PC-9 (cell line): Measurements from ENCODE around the gene ELAVL1. TPM values are rescaled to one million over a fixed set of nuclear protein-coding genes. Genes with fewer than 3 reads are reported as not detected.

Source experiments
- BruUV-seq: library from RNA; stranded (reverse); fragments of 400-500 nt; replicated peaks from 2 replicates; lab custom pipeline; 2021; lab: Mats Ljungman, UMichigan
- CTCF ChIA-PET: fragments of 300-600 bp; sonication (Branson Sonifier 250); formaldehyde crosslinking; loops from one replicate; lab custom pipeline; 2022; ENCODE audit warnings: antibody characterized with exemption; lab: Charles Lee
- POLR2A ChIA-PET: fragments of 300-600 bp; sonication (Branson Sonifier 250); formaldehyde crosslinking; loops from one replicate; lab custom pipeline; 2022; ENCODE audit warnings: antibody characterized with exemption; ENCODE audit not compliant: unreplicated experiment; lab: Charles Lee
- DNase-seq, 2 experiments: peaks; one replicate each; pipeline versions ENCODE4 v3.0.0 to v3.0.0-alpha.2; 2015 to 2022; ENCODE audit warnings: mixed read lengths in 1 of 2
- H2AFZ ChIP-seq: fragments of 200-600 bp; sonication (generic); 2 replicates; pipeline ENCODE4 v1.8.1; 2017; ENCODE audit warnings: antibody characterized with exemption
- H3F3A ChIP-seq: fragments of 200-600 bp; sonication (generic); 2 replicates; pipeline ENCODE4 v1.8.1; 2017; ENCODE audit warnings: antibody characterized with exemption, mild to moderate bottlenecking, low read depth; ENCODE audit not compliant: insufficient read depth
- H3K27ac ChIP-seq: fragments of 200-600 bp; sonication (generic); 2 replicates; pipeline ENCODE4 v1.6.1; 2016; ENCODE audit warnings: mixed run types
- H3K27me3 ChIP-seq: fragments of 200-600 bp; sonication (generic); 2 replicates; pipeline ENCODE4 v1.6.1; 2016; ENCODE audit warnings: low read depth, mixed run types; ENCODE audit not compliant: insufficient read depth
- H3K36me3 ChIP-seq: fragments of 200-600 bp; sonication (generic); 2 replicates; pipeline ENCODE4 v1.6.1; 2016; ENCODE audit warnings: low read depth, mixed run types
- H3K4me1 ChIP-seq: fragments of 200-600 bp; sonication (generic); replicated peaks from 2 replicates; pipeline ENCODE4 v1.6.1; 2016; ENCODE audit warnings: mixed run types; ENCODE audit not compliant: insufficient read depth
- H3K4me2 ChIP-seq: fragments of 200-600 bp; sonication (generic); 2 replicates; pipeline ENCODE4 v1.6.1; 2017; ENCODE audit warnings: mixed run types
- H3K4me3 ChIP-seq: fragments of 200-600 bp; sonication (generic); 2 replicates; pipeline ENCODE4 v1.6.1; 2016; ENCODE audit warnings: mixed run types
- H3K79me2 ChIP-seq: fragments of 200-600 bp; sonication (generic); 2 replicates; pipeline ENCODE4 v1.6.1; 2017; ENCODE audit warnings: low read depth, mixed run types
- H3K9me2 ChIP-seq: fragments of 200-600 bp; sonication (generic); 2 replicates; pipeline ENCODE4 v1.8.1; 2017; ENCODE audit warnings: mild to moderate bottlenecking; ENCODE audit not compliant: insufficient read depth
- H3K9me3 ChIP-seq: fragments of 200-600 bp; sonication (generic); 2 replicates; pipeline ENCODE4 v1.8.1; 2016; ENCODE audit warnings: low read depth; ENCODE audit not compliant: insufficient read depth
- H4K20me1 ChIP-seq: fragments of 200-600 bp; sonication (generic); 2 replicates; pipeline ENCODE4 v1.8.1; 2017; ENCODE audit not compliant: insufficient read depth
- EZH2 ChIP-seq: fragments of 200-600 bp; sonication (generic); IDR thresholded peaks from 2 replicates; pipeline ENCODE4 v1.8.0; 2017; ENCODE audit warnings: antibody characterized with exemption, low read depth
- intact Hi-C: fragments of 100-400 bp; cut with micrococcal nuclease; formaldehyde crosslinking; loops from one replicate; pipeline ENCODE4 v1.10.0; 2022; ENCODE audit not compliant: unreplicated experiment
- total RNA-seq: library from RNA; stranded (reverse); gene quantifications from 2 replicates; pipeline ENCODE4 v1.2.3, GENCODE V29; 2021
- TF ChIP-seq, protein P1 (sequence below): fragments of 200-600 bp; sonication (generic); conservative IDR thresholded peaks from 2 replicates; pipeline ENCODE4 v1.6.1; 2017; ENCODE audit warnings: mixed run types, antibody characterized with exemption, mild to moderate bottlenecking, moderate library complexity

ELAVL1 gene
- total RNA-seq, 1 experiment from 2014 or later = 108 TPM

DNA sequence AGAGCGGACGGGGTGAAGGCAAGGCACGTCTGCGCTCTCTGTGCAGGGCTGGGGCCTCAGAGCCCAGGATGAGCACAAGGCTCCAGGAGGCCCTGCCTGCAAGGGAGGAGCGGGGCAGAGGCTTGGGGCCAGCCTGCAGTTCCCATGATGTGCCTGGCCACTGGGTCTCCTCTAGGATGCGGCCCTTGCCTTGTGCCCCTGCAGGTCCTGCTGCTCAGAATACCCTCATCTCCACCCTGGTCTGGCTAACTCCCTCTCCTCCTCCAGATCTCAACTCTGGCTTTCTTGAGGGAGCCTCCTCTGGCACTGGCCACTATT, 27.8 kb downstream of the ELAVL1 start:
- Histone ChIP-seq H3K79me2 (peaks cover 6% of the 10 kb centered on the region), H4K20me1 (peaks cover 39% of the 10 kb centered on the region), H3K9me2 (no peaks in the 10 kb centered on the region), H3K36me3 (0 out of 2 replicates have a peak, but pooled peaks cover 5% of the 10 kb centered on the region), H3F3A (peaks cover 6% of the 10 kb centered on the region), H2AFZ (no peak overlapping the region), H3K9me3 (no peaks in the 10 kb centered on the region), H3K4me1 (no peaks in the 10 kb centered on the region), H3K4me3 (no peak overlapping the region), H3K27ac (no peak overlapping the region), H3K27me3 (no peaks in the 10 kb centered on the region), H3K4me2 (no peak overlapping the region)
- intact Hi-C loops = no loop called here
- TF ChIP-seq, protein P1, sequence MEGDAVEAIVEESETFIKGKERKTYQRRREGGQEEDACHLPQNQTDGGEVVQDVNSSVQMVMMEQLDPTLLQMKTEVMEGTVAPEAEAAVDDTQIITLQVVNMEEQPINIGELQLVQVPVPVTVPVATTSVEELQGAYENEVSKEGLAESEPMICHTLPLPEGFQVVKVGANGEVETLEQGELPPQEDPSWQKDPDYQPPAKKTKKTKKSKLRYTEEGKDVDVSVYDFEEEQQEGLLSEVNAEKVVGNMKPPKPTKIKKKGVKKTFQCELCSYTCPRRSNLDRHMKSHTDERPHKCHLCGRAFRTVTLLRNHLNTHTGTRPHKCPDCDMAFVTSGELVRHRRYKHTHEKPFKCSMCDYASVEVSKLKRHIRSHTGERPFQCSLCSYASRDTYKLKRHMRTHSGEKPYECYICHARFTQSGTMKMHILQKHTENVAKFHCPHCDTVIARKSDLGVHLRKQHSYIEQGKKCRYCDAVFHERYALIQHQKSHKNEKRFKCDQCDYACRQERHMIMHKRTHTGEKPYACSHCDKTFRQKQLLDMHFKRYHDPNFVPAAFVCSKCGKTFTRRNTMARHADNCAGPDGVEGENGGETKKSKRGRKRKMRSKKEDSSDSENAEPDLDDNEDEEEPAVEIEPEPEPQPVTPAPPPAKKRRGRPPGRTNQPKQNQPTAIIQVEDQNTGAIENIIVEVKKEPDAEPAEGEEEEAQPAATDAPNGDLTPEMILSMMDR = no peak
- TF ChIP-seq EZH2 = no peak
- DNase-seq = no peak
- BruUV-seq = no TSS peak
- ChIA-PET CTCF (no interaction called here), POLR2A (interaction anchor here (0.6 to 0.7 kb wide), 2 partner anchors 57 to 145 kb away, joined by 3 to 4 read pairs; no protein-coding TSS in a partner anchor)

DNA sequence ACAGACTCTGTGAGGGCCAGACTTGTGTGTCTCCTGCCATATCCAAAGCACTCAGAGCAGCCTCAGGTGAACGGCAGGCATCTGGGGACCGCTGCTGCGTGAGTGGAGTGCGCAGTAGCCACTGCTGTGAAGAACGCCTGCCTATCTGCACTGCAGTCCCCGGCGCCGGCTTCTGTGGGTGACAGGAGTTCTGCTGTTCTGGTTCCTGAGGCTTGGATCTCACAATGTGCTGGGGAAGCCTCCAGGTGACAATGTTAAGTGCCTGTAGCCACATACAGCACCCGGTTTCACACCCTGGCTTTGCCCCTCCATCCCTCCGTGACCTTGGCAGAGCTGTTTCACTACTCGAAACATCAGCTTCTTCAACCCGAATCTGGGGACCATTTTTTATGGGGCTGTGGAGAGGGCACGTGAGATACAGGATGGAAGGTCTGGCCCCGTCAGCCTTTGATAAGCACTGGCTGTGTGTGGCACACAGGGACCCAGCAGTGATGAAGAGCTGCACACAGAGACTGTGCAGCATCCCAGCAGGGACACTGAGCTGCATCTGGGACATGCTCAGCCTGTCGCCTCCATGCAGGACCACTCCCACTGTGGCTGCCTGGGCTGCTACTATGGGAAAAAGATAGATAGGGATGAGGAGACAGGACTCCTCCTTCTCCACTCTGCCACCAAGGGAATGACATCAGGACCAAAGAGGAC, 28.3 kb downstream of the ELAVL1 start:
- no peaks in the 10 kb centered on the region for H3K9me3 ChIP-seq
- H4K20me1 ChIP-seq = peaks cover 38% of the 10 kb centered on the region
- peaks cover 1% of the 10 kb centered on the region; the same call in 1 of the 2 replicates for H3K79me2 ChIP-seq
- no peak for DNase-seq
- no peaks in the 10 kb centered on the region for H3K9me2 ChIP-seq
- TF ChIP-seq, protein P1 = no peak
- no peak for TF ChIP-seq EZH2
- ChIA-PET POLR2A (interaction anchor here (0.6 to 0.7 kb wide), 2 partner anchors 57 to 145 kb away, joined by 3 to 4 read pairs; no protein-coding TSS in a partner anchor), CTCF (no interaction called here)
- H3K4me3 ChIP-seq = no peak overlapping the region
- intact Hi-C loops = no loop called here
- H3F3A ChIP-seq = peaks cover 6% of the 10 kb centered on the region
- no peaks in the 10 kb centered on the region for H3K4me1 ChIP-seq
- BruUV-seq = no TSS peak
- no peaks in the 10 kb centered on the region for H3K27me3 ChIP-seq
- H2AFZ ChIP-seq = no peak overlapping the region
- no peak overlapping the region for H3K4me2 ChIP-seq
- no peak overlapping the region for H3K27ac ChIP-seq
- 0 out of 2 replicates have a peak, but pooled peaks cover 5% of the 10 kb centered on the region for H3K36me3 ChIP-seq

DNA sequence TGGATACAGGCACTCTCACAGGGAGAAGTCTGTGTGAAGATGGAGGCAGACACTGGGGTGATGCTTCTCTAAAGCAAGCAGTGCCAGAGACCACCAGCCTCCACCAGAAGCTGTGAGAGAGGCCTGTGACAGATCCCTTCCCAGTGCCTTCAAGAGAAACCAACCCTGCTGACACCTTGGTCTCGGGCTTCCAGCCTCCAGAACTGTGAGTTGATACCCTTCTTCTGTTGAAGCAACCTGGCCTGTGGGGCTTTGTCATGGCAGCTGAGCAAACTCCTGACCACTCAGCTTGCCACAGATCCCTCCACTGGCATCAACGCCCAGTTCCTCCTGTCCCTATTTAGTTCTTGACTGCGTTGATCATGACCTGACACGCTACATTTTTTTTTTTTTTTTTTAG, 29.0 kb downstream of the ELAVL1 start:
- no peak overlapping the region for H3K4me3 ChIP-seq
- H3F3A ChIP-seq = peaks cover 6% of the 10 kb centered on the region
- H3K27me3 ChIP-seq = no peaks in the 10 kb centered on the region
- H3K36me3 ChIP-seq = 0 out of 2 replicates have a peak, but pooled peaks cover 5% of the 10 kb centered on the region
- no peaks in the 10 kb centered on the region for H3K9me2 ChIP-seq
- ChIA-PET CTCF (no interaction called here), POLR2A (no interaction called here)
- intact Hi-C loops = no loop called here
- H3K4me1 ChIP-seq = no peaks in the 10 kb centered on the region
- H3K79me2 ChIP-seq = no peaks in the 10 kb centered on the region; the same call in 1 of the 2 replicates
- TF ChIP-seq, protein P1 = no peak
- no peak for TF ChIP-seq EZH2
- BruUV-seq = no TSS peak
- H3K27ac ChIP-seq = no peak overlapping the region
- no peaks in the 10 kb centered on the region for H3K9me3 ChIP-seq
- no peak overlapping the region for H2AFZ ChIP-seq
- DNase-seq = no peak
- peaks cover 45% of the 10 kb centered on the region for H4K20me1 ChIP-seq
- no peak overlapping the region for H3K4me2 ChIP-seq
